HG03280 (cell line): ENCODE measurements around the gene RTEL1.
"Not testable (repeated sequence)": the region's sequence is repeated elsewhere in the genome, so short reads cannot be mapped to it uniquely, and the experiment has no call there.

Source experiments
- ATAC-seq: cut with Tn5 transposase; IDR thresholded peaks from one replicate; pipeline ENCODE4 v1.9.1; 2021; ENCODE audit warnings: mild to moderate bottlenecking, moderate library complexity; ENCODE audit not compliant: unreplicated experiment

RTEL1 gene

GRCh38 chr20:63628246-63628975 is 29.7 kb upstream of the RTEL1 start:
- ATAC-seq = no peak

- ATAC-seq = not testable (repeated sequence)
These were observed 27.2 kb upstream of the RTEL1 start for GRCh38 chr20:63630956-63631355.

GRCh38 chr20:63631426-63631825 is 26.7 kb upstream of the RTEL1 start:
- ATAC-seq = not testable (repeated sequence)

GRCh38 chr20:63633732-63634131 is 24.4 kb upstream of the RTEL1 start:
- no peak for ATAC-seq

GRCh38 chr20:63635431-63636141 is 22.5 kb upstream of the RTEL1 start:
- peak; percentile 41 for ATAC-seq

GRCh38 chr20:63636752-63637628 is 21.1 kb upstream of the RTEL1 start:
- no peak for ATAC-seq

DNA sequence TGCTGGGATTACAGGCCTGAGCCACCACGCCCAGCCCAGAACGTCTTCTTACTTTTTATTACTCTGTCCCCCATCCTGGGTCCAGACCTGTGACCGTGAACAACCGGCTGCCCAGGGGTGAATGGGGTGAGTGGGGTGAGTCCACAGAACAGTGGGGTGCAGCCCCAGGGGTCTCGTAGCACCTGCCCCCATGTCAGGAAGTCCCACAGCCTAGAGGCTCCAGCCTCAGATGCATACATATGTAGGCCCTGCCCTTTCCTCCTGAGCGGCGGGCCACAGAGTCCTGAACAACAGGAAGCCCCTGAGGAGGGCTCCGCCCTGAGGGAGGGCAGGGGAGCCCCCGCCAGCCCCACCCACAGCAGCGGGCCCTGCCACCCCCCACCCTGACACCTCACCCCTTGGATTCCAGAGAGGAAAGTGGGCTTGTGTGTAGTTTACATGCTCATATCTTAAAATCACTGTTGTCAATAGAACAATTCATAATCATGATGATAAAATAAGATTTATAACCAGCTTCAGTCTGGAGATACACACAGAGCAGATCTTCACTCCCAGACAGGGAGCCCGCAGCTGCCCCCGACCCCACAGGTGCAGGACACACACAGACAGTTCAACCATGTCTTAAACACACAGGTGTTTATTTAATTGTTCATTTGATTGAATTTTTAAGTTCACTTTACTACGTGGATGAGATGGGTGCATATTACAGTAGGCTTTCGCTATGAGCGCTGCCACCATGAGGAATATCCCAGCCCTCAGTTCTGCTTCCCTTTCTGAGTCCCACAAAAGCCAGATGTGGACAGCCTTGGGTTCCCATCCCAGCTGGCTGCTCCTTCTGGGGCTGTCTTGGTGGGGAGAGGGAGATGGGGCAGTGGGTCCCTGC is 18.8 kb upstream of the RTEL1 start:
- ATAC-seq = no peak

DNA sequence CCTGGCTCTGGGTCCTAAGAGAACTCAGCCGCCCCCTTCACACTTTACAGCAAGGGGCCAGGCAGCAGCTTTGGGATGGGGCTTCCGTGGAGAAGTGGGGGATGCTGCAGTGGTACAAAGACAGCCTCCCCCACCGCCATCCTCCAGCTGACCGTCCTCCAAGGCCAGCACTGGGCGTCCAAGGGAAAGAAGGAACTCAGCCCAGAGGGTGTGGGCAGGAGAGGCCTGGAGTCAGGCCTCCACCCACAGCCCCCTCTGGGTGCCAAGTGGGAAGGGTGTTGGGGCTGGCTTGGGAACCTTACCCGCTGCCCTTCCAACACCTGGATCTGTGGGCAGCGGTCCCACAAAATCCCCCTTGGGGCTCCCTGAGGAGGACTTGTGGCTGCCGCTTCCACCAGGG is 18.0 kb upstream of the RTEL1 start:
- ATAC-seq = no peak

- ATAC-seq = not testable (repeated sequence)
These were observed 17.4 kb upstream of the RTEL1 start for GRCh38 chr20:63640686-63641085.

GRCh38 chr20:63641146-63641791 is 16.8 kb upstream of the RTEL1 start:
- ATAC-seq = peak; percentile 26

GRCh38 chr20:63641792-63642523 is 16.2 kb upstream of the RTEL1 start:
- peak; percentile 75 for ATAC-seq

GRCh38 chr20:63642527-63643247 is 15.4 kb upstream of the RTEL1 start:
- no peak for ATAC-seq

GRCh38 chr20:63643499-63643898 is 14.6 kb upstream of the RTEL1 start:
- no peak for ATAC-seq

DNA sequence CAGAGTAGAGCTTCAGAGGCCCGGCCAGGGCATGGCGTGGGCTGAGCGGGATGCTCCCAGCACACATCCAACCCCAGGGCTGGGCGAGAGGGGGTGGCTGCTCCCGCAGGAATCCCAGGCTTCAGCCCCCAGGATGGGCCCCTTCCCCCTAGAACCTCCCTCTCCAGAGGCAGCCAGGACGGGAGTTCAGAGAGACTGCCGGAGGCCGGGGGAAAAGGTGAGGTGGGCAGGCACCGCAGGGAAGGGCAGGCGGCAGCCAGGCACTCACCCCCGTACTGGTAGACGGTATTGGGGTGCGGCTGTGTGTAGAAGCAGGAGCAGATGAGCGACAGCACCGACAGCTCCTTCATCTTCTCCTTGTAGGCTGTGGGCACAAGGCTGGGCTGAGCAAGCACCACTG is 14.2 kb upstream of the RTEL1 start:
- ATAC-seq = no peak

DNA sequence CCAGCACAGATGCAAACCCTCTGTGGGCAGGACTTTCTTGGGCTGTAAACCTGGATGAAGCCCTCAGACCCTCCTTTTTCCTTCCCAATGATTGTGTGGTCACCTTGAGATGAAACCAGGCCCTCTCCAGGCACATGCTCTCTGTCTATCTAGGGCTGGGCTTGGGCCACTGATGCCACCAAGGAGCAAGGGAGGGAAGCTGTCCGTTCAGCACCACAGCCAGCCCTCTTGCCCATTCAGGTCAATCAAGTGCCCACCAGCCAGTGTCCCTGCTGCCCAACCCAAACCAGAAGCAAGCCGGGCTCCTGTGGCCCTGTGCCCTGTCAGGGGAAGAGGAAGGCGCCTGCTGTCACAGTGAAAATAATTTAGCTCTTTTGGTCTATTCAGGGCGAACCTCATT is 12.9 kb upstream of the RTEL1 start:
- ATAC-seq = no peak

GRCh38 chr20:63648190-63648589 is 9.9 kb upstream of the RTEL1 start:
- no peak for ATAC-seq

DNA sequence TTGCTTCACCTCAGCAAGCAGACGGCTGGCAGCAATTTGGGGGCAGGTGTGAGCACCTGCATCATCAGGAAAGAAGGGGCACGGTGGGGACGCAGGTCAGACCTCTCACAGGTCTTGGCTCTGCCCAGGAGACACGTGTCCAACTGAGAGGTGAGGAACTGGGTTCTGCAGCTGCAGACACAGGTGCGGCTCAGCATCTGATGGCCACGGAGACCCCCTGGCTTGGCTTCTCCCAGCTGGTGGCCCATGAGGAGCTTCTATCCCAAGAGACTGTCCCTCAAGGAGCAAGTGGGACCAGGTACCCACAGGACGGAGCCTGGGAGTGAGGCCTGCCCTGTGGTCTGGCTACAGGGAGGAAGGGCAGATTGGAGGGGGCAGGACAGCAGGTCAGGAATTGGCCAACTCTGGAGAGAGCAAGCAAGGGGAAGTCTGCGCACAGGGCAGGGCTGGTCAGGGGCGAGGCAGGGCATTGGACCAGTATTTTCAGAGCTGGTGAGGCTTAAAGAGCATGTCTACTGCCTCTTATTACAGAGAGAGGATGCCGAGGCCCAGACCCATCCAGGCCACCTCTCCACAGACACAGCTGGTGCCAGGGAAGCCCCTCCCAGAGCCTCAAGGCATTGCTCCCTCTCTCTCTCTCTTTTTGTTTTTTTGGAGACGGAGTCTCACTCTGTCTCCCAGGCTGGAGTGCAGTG is 9.1 kb upstream of the RTEL1 start:
- ATAC-seq = no peak

- not testable (repeated sequence) for ATAC-seq
These were observed 7.6 kb upstream of the RTEL1 start for GRCh38 chr20:63650486-63650885.
